ENCODE data around the gene INPPL1. TPM values are rescaled to one million over a fixed set of nuclear protein-coding genes. Genes with fewer than 3 reads are reported as not detected.

Gene INPPL1
- total and polyA plus RNA-seq, 2 donors (not counting 3 experiments of a cell fraction or from before 2014, with no cell fraction given) = 125 to 184 TPM

- dilution Hi-C loops (cut with MboI; ENCODE audit: extremely low pct_ligation_motif_present, low sequenced_read_pairs) = no loop called here
- no TSS peak for BruUV-seq (replicated peaks)
- no peak for TF ChIP-seq EZH2 (IDR thresholded peaks at IDR 0.05; ENCODE audit: borderline replicate concordance, low read depth, low read length, severe bottlenecking)
- peak; percentile 44 for TF ChIP-seq POLR2A (IDR thresholded peaks at IDR 0.05; ENCODE audit: low read depth, low read length)
These were observed 9.4 kb downstream of the INPPL1 start for GRCh38 chr11:72233773-72234513.

GRCh38 chr11:72234514-72234830 lies 9.9 kb downstream of the INPPL1 start:
- ChIA-PET POLR2A (no interaction called here), CTCF (interaction anchor here (1.2 kb wide), 1 partner anchor 209 kb away, joined by 8 read pairs; no protein-coding TSS in a partner anchor)
- dilution Hi-C loops (cut with MboI; ENCODE audit: extremely low pct_ligation_motif_present, low sequenced_read_pairs) = no loop called here
- H4K20me1 ChIP-seq (replicated peaks; ENCODE audit: control insufficient read depth, extremely low read depth, insufficient read depth, low read length) = no peaks in the 10 kb centered on the region
- DNase-seq (ENCODE audit: low read depth, low spot score) = no peak
- H3K4me3 ChIP-seq (replicated peaks in 1 of 3; ENCODE audit: insufficient read depth in 1 of 3, low read depth in 1 of 3, low read length in 3 of 3) = no peak overlapping the region
- intact Hi-C loops (cut with micrococcal nuclease) = no loop called here
- BruUV-seq (replicated peaks) = no TSS peak
- H3K9me3 ChIP-seq (replicated peaks; ENCODE audit: control insufficient read depth, insufficient read depth, low read length) = no peaks in the 10 kb centered on the region
- H3K27me3 ChIP-seq (ENCODE audit: control insufficient read depth in 2 of 2, insufficient read depth in 2 of 2, low read length in 2 of 2) = peaks cover 3 to 7% of the 10 kb centered on the region in 2 experiments
- H3K27ac ChIP-seq (ENCODE audit: insufficient read depth, low read depth, low read length) = no peak overlapping the region
- H3K9me1 ChIP-seq (replicated peaks; ENCODE audit: control insufficient read depth, extremely low read depth, insufficient read depth, low read length) = no peaks in the 10 kb centered on the region
- no peak overlapping the region for H2AFZ ChIP-seq (ENCODE audit: low read depth, low read length)
- peaks cover 3% of the 10 kb centered on the region for H3K4me1 ChIP-seq (ENCODE audit: control insufficient read depth, extremely low read depth, insufficient read depth, low read length)
- H3K4me2 ChIP-seq (ENCODE audit: insufficient read depth, low read length) = no peak overlapping the region
- no peak for TF ChIP-seq FOS (IDR thresholded peaks at IDR 0.05; ENCODE audit: borderline replicate concordance, insufficient read depth, low read length)
- no peak for TF ChIP-seq POLR2AphosphoS5 (IDR thresholded peaks at IDR 0.05; ENCODE audit: insufficient read depth, low read depth, low read length)
- TF ChIP-seq MYC (IDR thresholded peaks at IDR 0.05; ENCODE audit: low read depth, low read length) = no peak
- TF ChIP-seq, protein P1, sequence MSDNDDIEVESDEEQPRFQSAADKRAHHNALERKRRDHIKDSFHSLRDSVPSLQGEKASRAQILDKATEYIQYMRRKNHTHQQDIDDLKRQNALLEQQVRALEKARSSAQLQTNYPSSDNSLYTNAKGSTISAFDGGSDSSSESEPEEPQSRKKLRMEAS (IDR thresholded peaks at IDR 0.05; ENCODE audit: insufficient read depth, insufficient read length) = no peak
- no peak for FAIRE-seq
- peaks cover 17 to 73% of the 10 kb centered on the region in 2 experiments for H3K36me3 ChIP-seq (ENCODE audit: control insufficient read depth in 2 of 2, extremely low read depth in 1 of 2, insufficient read depth in 2 of 2, low read length in 2 of 2)
- H3K9ac ChIP-seq (replicated peaks; ENCODE audit: extremely low read depth, insufficient read depth, low read length) = no peak overlapping the region
- H3K79me2 ChIP-seq (ENCODE audit: control insufficient read depth, insufficient read depth, low read length) = no peaks in the 10 kb centered on the region

More at GRCh38 chr11:72233773-72234513, 9.4 kb downstream of the INPPL1 start:
- ChIA-PET POLR2A (no interaction called here), CTCF (interaction anchor here (1.2 kb wide), 1 partner anchor 209 kb away, joined by 8 read pairs; no protein-coding TSS in a partner anchor)
- Histone ChIP-seq H3K9ac (replicated peaks; ENCODE audit: extremely low read depth, insufficient read depth, low read length) (no peak overlapping the region), H3K79me2 (ENCODE audit: control insufficient read depth, insufficient read depth, low read length) (no peaks in the 10 kb centered on the region), H3K27me3 (ENCODE audit: control insufficient read depth in 2 of 2, insufficient read depth in 2 of 2, low read length in 2 of 2) (peaks cover 0 to 2% of the 10 kb centered on the region in 2 experiments), H3K36me3 (ENCODE audit: control insufficient read depth in 2 of 2, extremely low read depth in 1 of 2, insufficient read depth in 2 of 2, low read length in 2 of 2) (peaks cover 17 to 78% of the 10 kb centered on the region in 2 experiments), H3K4me1 (ENCODE audit: control insufficient read depth, extremely low read depth, insufficient read depth, low read length) (no peaks in the 10 kb centered on the region), H3K4me3 (replicated peaks in 1 of 3; ENCODE audit: insufficient read depth in 1 of 3, low read depth in 1 of 3, low read length in 3 of 3) (no peak overlapping the region), H3K4me2 (ENCODE audit: insufficient read depth, low read length) (no peak overlapping the region), H2AFZ (ENCODE audit: low read depth, low read length) (no peak overlapping the region), H3K9me1 (replicated peaks; ENCODE audit: control insufficient read depth, extremely low read depth, insufficient read depth, low read length) (no peaks in the 10 kb centered on the region), H4K20me1 (replicated peaks; ENCODE audit: control insufficient read depth, extremely low read depth, insufficient read depth, low read length) (no peaks in the 10 kb centered on the region), H3K9me3 (replicated peaks; ENCODE audit: control insufficient read depth, insufficient read depth, low read length) (no peaks in the 10 kb centered on the region), H3K27ac (ENCODE audit: insufficient read depth, low read depth, low read length) (no peak overlapping the region)
- intact Hi-C loops (cut with micrococcal nuclease) = no loop called here
- DNase-seq (ENCODE audit: low read depth, low spot score) (no peak), FAIRE-seq (no peak)

Data from endothelial cell of umbilical vein (primary cell).